HG02678 (cell line): ENCODE results near the gene SLC19A2.
"Not testable (repeated sequence)": the region's sequence is repeated elsewhere in the genome, so short reads cannot be mapped to it uniquely, and the experiment has no call there.

Experiments used
- ATAC-seq: cut with Tn5 transposase; IDR thresholded peaks from one replicate; pipeline ENCODE4 v1.9.1; 2021; ENCODE audit warnings: mild to moderate bottlenecking, moderate library complexity; ENCODE audit not compliant: unreplicated experiment

SLC19A2 gene

GRCh38 chr1:169510060-169510459, 24.3 kb upstream of the SLC19A2 start:
- ATAC-seq = no peak

- no peak for ATAC-seq
These were observed 23.6 kb upstream of the SLC19A2 start for GRCh38 chr1:169509354-169509753.

GRCh38 chr1:169508432-169509338, 22.9 kb upstream of the SLC19A2 start:
- ATAC-seq = no peak

GRCh38 chr1:169507413-169507812, 21.7 kb upstream of the SLC19A2 start:
- no peak for ATAC-seq

DNA sequence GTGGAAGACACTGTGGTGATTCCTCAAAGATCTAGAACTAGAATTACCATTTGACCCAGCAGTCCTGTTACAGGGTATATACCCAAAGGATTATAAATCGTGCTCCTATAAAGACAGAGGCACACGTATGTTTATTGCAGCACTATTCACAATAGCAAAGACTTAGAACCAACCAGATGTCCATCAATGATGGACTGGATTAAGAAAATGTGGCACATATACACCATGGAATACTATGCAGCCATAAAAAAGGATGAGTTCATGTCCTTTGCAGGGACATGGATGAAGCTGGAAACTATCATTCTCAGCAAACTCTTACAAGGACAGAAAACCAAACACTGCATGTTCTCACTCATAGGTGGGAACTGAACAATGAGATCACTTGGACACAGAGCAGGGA, 17.9 kb upstream of the SLC19A2 start:
- ATAC-seq = not testable (repeated sequence)

DNA sequence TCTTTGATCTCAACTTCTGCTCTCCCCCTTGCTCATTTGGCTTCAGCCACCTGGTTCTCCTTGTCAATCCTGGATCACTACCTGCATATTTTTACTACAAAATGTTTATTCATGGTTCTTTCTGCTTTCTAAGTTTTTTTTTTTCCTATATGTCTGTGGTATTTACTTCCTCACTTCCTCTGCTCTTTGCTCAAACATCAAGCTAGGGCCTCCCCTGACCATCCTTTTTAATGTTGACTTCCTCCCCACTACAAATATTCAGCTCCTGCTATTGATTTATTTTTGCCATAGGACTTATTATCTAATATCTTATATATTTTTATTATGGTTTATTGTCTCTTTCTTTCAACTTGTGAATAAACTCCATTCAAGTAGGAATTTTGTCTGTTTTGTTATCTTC, 14.1 kb upstream of the SLC19A2 start:
- no peak for ATAC-seq

DNA sequence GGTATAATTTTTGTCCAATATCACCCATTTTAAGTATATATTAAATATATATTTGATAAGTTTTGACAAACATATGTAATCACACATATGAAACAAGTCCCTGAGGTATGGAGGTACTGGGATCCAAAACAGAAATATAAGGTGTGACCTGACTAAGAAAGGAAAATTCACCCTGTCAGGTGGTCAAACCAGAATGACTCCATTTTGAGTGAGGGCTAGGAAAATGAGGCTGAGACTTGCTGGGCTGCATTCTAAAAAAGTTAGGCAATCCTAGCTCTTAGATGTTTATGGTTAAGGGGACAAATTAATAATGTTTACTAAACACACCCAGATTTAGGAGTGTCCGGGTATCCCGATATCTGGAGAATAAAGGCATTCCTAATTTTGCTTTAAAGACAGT, 11.6 kb upstream of the SLC19A2 start:
- ATAC-seq = no peak

GRCh38 chr1:169495916-169496315, 10.2 kb upstream of the SLC19A2 start:
- ATAC-seq = no peak

- no peak for ATAC-seq
These were observed 9.5 kb upstream of the SLC19A2 start for GRCh38 chr1:169495046-169495775.

GRCh38 chr1:169494343-169494742, 8.6 kb upstream of the SLC19A2 start:
- ATAC-seq = no peak

- ATAC-seq = no peak
These were observed 7.5 kb upstream of the SLC19A2 start for GRCh38 chr1:169493251-169493650.

DNA sequence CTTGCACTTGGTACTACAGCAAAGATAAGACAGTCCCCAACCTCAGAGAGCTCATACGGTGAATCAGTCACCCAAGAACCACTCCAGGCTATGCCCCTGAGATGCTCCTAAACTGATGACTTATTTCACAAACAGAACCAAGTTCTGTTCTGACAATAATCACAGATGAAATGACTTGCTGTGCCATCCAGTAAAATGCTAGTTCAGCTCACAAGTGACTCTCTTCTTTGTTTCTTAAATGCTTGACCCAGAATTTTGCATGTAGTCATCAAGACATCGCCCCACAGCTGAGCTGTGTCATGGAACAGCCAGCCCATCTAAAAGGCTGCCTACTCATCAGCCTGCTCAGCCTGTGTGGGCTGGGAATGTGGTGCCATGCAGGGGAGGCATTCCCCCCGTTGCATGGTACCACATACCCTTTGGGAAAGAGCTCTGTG, 6.1 kb upstream of the SLC19A2 start:
- ATAC-seq = peak; percentile 66

DNA sequence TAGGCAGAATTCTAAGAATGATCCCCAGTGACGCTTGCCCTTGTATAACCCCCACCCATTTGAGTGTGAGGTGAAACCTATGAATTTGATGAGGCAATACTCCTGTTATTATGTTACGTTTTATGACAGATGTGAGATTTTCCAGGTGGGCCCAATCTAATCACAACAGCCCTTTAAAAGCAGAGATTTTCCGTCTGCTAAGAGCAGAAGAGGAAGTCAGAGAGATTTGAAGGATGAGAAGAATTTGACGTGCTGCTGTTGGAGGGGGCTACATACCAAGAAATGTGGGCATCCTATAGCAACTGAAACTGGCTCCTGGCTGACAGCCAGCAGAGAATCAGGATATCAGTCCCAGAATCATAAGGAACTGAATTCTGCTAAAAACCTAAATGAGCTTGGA, 2.4 kb upstream of the SLC19A2 start:
- ATAC-seq = no peak

DNA sequence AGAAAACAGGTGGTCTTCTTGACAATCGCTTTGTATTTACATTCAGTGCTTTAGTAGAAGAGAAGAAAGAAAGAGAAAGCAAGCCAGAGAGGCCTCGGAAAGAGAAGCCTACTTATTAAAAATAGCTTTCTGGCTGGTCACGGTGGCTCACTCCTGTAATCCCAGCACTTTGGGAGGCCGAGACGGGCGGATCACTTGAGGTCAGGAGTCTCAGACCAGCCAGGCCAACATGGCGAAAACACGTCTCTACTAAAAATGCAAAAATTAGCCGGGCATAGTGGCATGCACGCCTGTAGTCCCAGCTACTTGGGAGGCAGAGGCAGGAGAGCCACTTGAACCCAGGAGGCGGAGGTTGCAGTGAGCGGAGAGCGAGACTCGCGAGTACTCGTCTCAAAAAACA, 1.8 kb upstream of the SLC19A2 start:
- ATAC-seq = no peak

DNA sequence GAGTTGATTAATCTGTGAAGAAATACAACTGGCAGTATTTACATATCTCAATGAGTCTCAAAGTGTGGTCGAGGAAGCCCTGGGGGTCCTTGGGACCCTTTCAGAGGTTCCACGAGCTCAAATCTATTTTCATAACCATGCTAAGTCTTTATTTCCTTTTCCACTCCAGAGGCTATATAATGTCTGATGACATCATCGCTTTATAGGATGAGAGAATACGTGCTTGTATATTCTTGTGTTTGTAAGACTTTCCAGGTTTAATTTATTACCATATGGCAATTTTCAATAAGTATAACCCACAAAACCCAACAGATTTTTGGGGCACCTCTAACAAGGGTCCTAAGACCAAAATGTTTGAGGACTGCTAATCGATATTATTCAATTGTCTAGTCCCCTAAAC, 1.4 kb upstream of the SLC19A2 start:
- no peak for ATAC-seq

DNA sequence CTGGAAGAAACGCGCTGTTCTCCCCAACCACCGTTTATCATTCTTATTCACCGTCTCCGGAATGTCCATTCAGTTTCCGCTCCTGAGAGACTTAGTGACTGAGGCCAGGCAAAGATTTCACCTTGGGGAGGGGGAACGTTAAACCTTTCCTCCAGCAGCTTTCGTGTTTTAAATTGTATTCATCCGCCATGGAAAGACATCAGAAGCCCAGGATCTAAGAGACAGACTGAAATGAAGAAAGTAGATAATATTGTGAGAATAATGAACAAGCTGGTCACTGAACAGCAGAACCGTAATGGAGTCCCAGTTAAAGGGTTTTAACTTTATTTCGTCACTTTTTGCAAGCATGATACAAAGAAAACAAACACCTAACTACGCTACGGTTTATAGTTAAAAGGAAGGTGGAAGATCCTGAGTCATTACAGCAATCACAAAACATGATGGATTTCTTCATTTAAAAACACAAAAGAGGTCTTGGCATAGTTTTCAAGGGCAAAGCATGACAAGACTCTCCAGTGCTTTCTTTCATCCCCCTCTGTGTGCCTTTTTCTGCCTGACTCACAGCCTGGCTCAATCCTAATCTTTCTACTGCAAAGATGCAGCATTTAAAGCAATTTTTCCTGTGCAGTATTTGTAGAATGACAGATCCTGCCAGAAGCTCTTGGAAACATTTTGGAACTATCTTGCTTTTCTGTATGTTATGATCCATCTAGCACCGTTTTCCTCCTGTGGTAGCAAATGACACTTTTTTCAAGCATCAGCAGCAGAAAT, 722 bp upstream of the SLC19A2 start:
- ATAC-seq = no peak

GRCh38 chr1:169484683-169485430, 887 bp downstream of the SLC19A2 start:
- peak; percentile 18 for ATAC-seq

DNA sequence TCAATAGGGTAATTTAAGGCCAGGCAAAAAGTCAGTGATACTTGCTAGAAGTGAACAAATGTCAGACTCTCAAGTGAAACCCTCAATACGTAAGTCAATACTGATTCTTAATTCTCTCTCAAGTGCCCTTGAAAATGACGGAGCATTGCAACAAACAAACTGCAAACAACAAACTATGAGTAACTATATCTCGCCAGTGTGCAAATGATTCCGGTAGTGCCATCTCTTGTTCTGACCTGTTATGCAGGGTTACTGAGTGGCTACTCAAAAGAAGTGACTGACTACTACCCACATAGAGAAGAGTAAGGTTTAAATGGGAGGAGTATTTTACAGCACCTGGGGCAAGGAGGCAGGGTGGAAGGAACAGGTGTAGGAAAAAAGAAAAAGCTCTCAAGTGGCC, 1.6 kb downstream of the SLC19A2 start:
- no peak for ATAC-seq

DNA sequence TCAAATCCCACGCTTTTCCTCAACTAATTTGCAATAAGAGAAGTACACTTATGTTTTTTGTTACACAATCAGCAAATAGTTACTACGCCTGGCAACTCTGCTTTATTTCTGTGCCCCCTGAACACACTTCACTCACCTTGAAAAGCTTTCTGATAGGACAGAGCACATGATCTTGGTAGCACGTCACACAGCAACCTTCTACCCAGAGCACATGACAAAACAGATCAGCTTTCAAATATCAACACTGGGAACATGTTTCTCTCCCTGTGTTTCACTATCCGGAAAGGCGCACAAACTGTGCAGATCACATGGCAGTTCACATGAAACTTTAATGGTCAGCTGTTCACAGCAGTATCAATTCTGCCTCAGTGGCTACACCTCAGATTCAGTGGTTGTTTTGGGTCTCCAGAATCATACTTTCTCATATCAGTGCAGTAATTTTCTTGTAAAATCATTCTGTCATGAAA, 2.2 kb downstream of the SLC19A2 start:
- no peak for ATAC-seq

DNA sequence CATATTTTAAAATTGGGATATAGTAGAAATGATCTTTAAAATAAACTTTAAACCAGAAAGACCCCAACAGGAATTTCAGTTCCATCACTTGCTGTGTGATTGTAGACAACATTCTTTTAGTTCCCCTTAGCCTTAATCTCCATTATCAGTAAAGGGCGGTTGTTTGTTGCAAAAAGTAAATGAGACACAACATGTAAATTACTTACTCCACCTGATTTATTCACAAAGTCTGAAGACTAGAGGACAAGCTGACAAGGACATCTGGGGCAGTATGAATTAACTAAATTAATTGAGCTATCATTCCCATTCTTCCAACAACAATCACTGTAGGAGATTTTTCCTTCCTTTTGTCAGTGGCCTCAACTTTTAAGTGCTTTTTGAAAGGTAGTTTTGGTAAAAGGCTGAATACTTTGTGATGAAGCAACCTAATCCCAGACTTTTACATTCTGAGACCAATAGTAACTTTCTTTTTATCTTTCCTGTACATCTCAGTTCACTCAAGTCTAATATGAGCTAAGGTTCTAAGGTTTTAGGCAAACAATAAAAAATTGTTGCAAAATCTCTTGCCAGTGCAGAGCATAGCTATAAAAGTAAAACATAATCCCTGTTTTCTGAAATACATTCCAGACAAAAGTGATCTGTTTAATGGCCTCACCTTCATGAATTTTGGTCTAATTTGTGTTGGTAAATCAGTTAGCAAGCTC, 6.2 kb downstream of the SLC19A2 start:
- ATAC-seq = no peak
